ENCODE results near the gene MR1.

- TF ChIP-seq TAF1 (IDR thresholded peaks at IDR 0.05; ENCODE audit: low read depth, low read length) (no peak), POLR2A (IDR thresholded peaks at IDR 0.05; ENCODE audit: low read depth, low read length) (no peak), PAX5 (IDR thresholded peaks at IDR 0.05; ENCODE audit: insufficient read depth, low read length, severe bottlenecking) (no peak), POLR2AphosphoS5 (IDR thresholded peaks at IDR 0.05; ENCODE audit: low read depth, low read length) (no peak)
Measured at GRCh38 chr1:181037386-181037785, 3.6 kb downstream of the MR1 start.

Measured in GM12891 (cell line).